RWPE2 (cell line): Measurements from ENCODE around the gene KRTAP7-1.

Experiments
- ATAC-seq: fragments of 200-7000 bp; cut with Tn5 transposase; 3 replicates; pipeline ENCODE4 v1.9.1; 2021; ENCODE audit warnings: low read depth
- DNase-seq: peaks from one replicate; pipeline ENCODE4 v3.0.0-alpha.2; 2020; ENCODE audit warnings: low spot score
- H3K27ac ChIP-seq: fragments of 450-650 bp; 2 replicates; pipeline ENCODE4 v1.5.1; 2017; ENCODE audit warnings: mild to moderate bottlenecking; ENCODE audit not compliant: poor library complexity, severe bottlenecking
- H3K27me3 ChIP-seq: fragments of 250-450 bp; sonication (Bioruptor Pico); 2 replicates; pipeline ENCODE4 v1.5.1; 2021; ENCODE audit warnings: mild to moderate bottlenecking, moderate library complexity; ENCODE audit not compliant: insufficient read depth, poor library complexity, severe bottlenecking
- H3K36me3 ChIP-seq: fragments of 250-450 bp; sonication (Bioruptor Pico); 2 replicates; pipeline ENCODE4 v1.5.1; 2020; ENCODE audit warnings: low read depth, mild to moderate bottlenecking, moderate library complexity
- H3K4me1 ChIP-seq: fragments of 250-450 bp; sonication (Bioruptor Pico); 2 replicates; pipeline ENCODE4 v1.5.1; 2021; ENCODE audit warnings: mild to moderate bottlenecking, moderate library complexity; ENCODE audit not compliant: insufficient read depth, poor library complexity, severe bottlenecking
- H3K4me3 ChIP-seq: fragments of 250-450 bp; sonication (Bioruptor Pico); 2 replicates; pipeline ENCODE4 v1.5.1; 2021; ENCODE audit warnings: mild to moderate bottlenecking, moderate library complexity; ENCODE audit not compliant: severe bottlenecking
- H3K9me3 ChIP-seq: fragments of 250-450 bp; sonication (Bioruptor Pico); 2 replicates; pipeline ENCODE4 v1.5.1; 2021; ENCODE audit warnings: mild to moderate bottlenecking, moderate library complexity; ENCODE audit not compliant: severe bottlenecking
- TF ChIP-seq, protein P1 (sequence below): fragments of 450-650 bp; IDR thresholded peaks from one replicate; pipeline ENCODE4 v1.5.1; 2017; ENCODE audit warnings: mild to moderate bottlenecking, moderate library complexity; ENCODE audit not compliant: poor library complexity, severe bottlenecking

The KRTAP7-1 gene, protein sequence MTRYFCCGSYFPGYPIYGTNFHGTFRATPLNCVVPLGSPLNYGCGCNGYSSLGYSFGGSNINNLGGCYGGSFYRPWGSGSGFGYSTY

DNA sequence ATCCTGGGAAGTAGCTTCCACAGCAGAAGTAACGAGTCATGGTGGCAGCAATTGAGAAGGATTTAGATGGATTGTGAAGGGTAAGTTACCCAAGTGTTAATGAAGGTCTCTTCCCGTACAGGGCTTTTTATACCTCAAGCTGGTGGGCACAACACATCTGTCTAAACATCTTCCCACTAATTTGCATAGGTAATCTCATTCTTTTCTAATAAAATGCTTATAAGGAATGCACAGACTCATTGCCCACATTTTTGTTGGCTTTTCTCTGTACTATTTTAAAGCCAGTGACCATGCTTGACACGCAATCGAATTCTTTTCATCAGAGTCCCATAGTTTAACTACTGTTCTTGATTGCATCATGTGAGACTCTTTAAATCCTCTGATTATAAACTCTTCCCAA lies at the start of gene KRTAP7-1:
Gene KRTAP7-1, minus strand, starts transcription at position 101 of the 400 bp plus-strand sequence. Its CDS starts 61 bp downstream, at position 40.
- TF ChIP-seq, protein P1, sequence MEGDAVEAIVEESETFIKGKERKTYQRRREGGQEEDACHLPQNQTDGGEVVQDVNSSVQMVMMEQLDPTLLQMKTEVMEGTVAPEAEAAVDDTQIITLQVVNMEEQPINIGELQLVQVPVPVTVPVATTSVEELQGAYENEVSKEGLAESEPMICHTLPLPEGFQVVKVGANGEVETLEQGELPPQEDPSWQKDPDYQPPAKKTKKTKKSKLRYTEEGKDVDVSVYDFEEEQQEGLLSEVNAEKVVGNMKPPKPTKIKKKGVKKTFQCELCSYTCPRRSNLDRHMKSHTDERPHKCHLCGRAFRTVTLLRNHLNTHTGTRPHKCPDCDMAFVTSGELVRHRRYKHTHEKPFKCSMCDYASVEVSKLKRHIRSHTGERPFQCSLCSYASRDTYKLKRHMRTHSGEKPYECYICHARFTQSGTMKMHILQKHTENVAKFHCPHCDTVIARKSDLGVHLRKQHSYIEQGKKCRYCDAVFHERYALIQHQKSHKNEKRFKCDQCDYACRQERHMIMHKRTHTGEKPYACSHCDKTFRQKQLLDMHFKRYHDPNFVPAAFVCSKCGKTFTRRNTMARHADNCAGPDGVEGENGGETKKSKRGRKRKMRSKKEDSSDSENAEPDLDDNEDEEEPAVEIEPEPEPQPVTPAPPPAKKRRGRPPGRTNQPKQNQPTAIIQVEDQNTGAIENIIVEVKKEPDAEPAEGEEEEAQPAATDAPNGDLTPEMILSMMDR = no peak
- Histone ChIP-seq H3K27me3 (no peaks in the 10 kb centered on the region), H3K36me3 (no peaks in the 10 kb centered on the region), H3K4me3 (no peak within 1 kb of the TSS), H3K27ac (no peak within 1 kb of the TSS), H3K4me1 (no peaks in the 10 kb centered on the region), H3K9me3 (no peaks in the 10 kb centered on the region)
- ATAC-seq (no peak), DNase-seq (no peak)

DNA sequence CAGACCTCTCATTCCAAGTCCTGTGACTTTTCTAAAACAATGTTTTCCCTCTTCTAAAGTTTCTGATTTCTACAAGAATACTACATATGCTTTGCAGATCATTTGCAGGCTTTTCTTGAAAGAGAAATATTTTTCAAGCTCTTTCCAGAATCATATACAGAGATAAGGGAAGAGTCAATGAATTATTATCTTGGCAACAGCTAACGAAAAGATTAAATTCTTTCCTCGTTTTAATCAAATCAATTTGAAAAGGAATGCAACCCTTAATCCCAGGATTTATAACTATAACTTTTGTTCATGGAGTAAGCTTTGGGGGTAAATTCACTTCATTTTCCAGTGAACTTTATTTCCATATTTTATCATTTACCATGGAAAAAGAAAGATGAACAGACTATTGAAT lies 45.0 kb upstream of the KRTAP7-1 start:
- no peaks in the 10 kb centered on the region for H3K4me1 ChIP-seq
- DNase-seq (no peak), ATAC-seq (no peak)
- no peaks in the 10 kb centered on the region for H3K27me3 ChIP-seq
- no peak overlapping the region for H3K4me3 ChIP-seq
- TF ChIP-seq, protein P1 = no peak
- H3K9me3 ChIP-seq = no peaks in the 10 kb centered on the region
- no peak overlapping the region for H3K27ac ChIP-seq
- no peaks in the 10 kb centered on the region for H3K36me3 ChIP-seq

DNA sequence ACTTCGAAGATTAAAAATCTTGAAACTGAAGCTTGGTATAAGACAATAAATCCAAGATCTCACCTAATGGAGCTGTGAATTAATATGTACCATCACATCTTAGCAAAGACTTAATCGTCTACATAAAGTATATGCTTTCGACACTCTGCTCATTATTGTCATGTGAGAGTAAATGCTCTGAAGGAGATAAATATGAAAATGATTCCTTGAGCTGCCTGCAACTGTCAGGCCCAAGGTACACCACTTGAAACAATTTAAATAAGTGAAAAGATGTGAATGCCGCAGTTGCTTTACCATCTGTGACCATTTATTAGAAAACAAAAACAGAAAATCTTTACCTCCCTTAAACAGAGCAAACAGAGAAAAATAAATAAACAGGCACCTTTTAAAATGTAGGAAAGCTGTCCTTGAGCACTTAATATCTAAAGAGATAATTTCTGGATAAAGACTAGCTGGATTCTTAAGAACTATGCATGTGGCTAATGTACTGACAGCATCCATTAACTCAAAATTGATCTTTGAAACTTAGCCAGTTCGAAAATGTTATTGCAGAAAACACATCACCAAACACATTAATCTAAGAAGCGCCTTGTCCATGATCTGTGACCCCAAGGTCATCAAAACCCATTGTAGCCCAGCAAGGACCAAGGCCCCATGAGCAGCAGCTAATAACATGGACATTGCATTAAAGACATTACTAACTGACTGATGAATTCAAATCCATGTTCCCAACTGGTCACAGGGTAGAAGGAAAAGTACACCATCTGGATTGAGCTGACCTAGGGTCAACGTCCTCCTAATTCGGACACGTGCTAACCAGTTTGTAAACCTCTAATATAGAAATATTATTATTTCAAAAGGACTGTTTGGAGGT lies 18.3 kb upstream of the KRTAP7-1 start:
- TF ChIP-seq, protein P1 = no peak
- Histone ChIP-seq H3K27me3 (no peaks in the 10 kb centered on the region), H3K4me1 (no peaks in the 10 kb centered on the region), H3K4me3 (no peak overlapping the region), H3K36me3 (no peaks in the 10 kb centered on the region), H3K27ac (no peak overlapping the region), H3K9me3 (no peaks in the 10 kb centered on the region)
- ATAC-seq (no peak), DNase-seq (no peak)

DNA sequence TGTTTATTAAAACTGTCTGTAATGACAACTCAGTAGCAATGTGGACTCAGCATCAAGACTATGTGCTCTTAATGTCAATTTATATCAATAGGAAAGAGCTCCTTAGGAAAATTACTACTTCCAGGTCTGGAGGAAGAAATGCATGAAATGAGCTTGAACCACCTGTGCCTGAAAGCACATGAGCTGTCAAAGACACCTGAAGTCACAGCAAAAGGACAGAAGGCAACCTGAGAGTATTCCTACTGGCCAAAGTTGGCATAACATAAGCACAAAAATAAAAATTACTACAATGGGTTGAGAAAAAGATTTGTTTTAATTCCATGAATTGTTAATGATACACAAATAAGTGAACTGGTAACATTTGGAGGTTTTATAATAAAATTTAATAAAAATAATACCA lies 13.4 kb upstream of the KRTAP7-1 start:
- Histone ChIP-seq H3K9me3 (no peaks in the 10 kb centered on the region), H3K27ac (no peak overlapping the region), H3K4me3 (no peak overlapping the region), H3K36me3 (no peaks in the 10 kb centered on the region), H3K27me3 (no peaks in the 10 kb centered on the region), H3K4me1 (no peaks in the 10 kb centered on the region)
- DNase-seq (no peak), ATAC-seq (no peak)
- TF ChIP-seq, protein P1 = no peak

DNA sequence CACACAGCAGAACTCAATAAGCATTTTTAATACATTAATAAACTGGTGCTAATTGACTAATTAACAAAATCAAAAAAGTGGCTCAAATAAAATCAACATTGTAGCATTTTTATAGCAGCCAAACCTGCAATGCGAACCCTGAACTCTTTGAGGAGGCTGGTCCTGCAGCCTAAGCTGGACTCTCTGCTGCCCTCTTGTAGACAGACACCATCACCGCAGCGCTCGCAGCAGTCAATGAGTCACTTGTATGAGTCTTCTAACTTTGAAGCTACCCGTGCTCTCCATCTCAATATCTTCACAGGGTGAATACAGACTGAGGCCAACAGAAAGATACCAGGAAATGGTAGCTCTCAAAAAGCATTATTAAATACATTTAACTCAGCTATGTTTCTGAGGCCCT lies 9.7 kb upstream of the KRTAP7-1 start:
- Histone ChIP-seq H3K4me3 (no peak overlapping the region), H3K27ac (no peak overlapping the region), H3K9me3 (no peaks in the 10 kb centered on the region), H3K27me3 (peaks cover 3% of the 10 kb centered on the region), H3K4me1 (no peaks in the 10 kb centered on the region), H3K36me3 (no peaks in the 10 kb centered on the region)
- ATAC-seq (peak; percentile 69; the same call in 2 of the 3 replicates), DNase-seq (no peak)
- TF ChIP-seq, protein P1 = peak; percentile 63
